ENCODE measurements around the gene SUSD4. TPM values are rescaled to one million over a fixed set of nuclear protein-coding genes. Genes with fewer than 3 reads are reported as not detected.

The SUSD4 gene
- total RNA-seq, 2 donors from 2014 or later: 10.7 to 26.7 TPM

- TF ChIP-seq POLR2AphosphoS5 (IDR thresholded peaks at IDR 0.05): no peak
- TF ChIP-seq POLR2A (IDR thresholded peaks at IDR 0.05): no peak
- TF ChIP-seq CTCF (IDR thresholded peaks at IDR 0.05): no peak
- no peak for DNase-seq (ENCODE audit: low spot score)
- WGBS: 82% methylated on average over 4 of the region's 4 CpGs
- Histone ChIP-seq H3K9me3 (no peaks in the 10 kb centered on the region), H3K4me1 (replicated peaks) (no peaks in the 10 kb centered on the region), H3K27ac (no peak overlapping the region), H3K4me3 (no peak overlapping the region), H3K36me3 (no peaks in the 10 kb centered on the region), H3K27me3 (replicated peaks; ENCODE audit: insufficient read depth) (no peaks in the 10 kb centered on the region)
- intact Hi-C loops (cut with DNase I): no loop called here
These were observed 87.9 kb downstream of the SUSD4 start for GRCh38 chr1:223276029-223276428.

GRCh38 chr1:223273511-223273910 lies 90.5 kb downstream of the SUSD4 start:
- Histone ChIP-seq H3K4me1 (replicated peaks) (no peaks in the 10 kb centered on the region), H3K36me3 (no peaks in the 10 kb centered on the region), H3K4me3 (no peak overlapping the region), H3K27ac (no peak overlapping the region), H3K9me3 (no peaks in the 10 kb centered on the region), H3K27me3 (replicated peaks; ENCODE audit: insufficient read depth) (no peaks in the 10 kb centered on the region)
- TF ChIP-seq POLR2A (IDR thresholded peaks at IDR 0.05) (no peak), POLR2AphosphoS5 (IDR thresholded peaks at IDR 0.05) (no peak), CTCF (IDR thresholded peaks at IDR 0.05) (no peak)
- 87% methylated on average over 5 of the region's 5 CpGs for WGBS
- intact Hi-C loops (cut with DNase I): no loop called here
- DNase-seq (ENCODE audit: low spot score): no peak

GRCh38 chr1:223271085-223271781 lies 92.7 kb downstream of the SUSD4 start:
- H3K4me3 ChIP-seq: no peak overlapping the region
- H3K36me3 ChIP-seq: no peaks in the 10 kb centered on the region
- H3K9me3 ChIP-seq: no peaks in the 10 kb centered on the region
- H3K4me1 ChIP-seq (replicated peaks): no peaks in the 10 kb centered on the region
- no peak for DNase-seq (ENCODE audit: low spot score)
- intact Hi-C loops (cut with DNase I): no loop called here
- H3K27ac ChIP-seq: no peak overlapping the region
- 93% methylated on average over 5 of the region's 5 CpGs for WGBS
- H3K27me3 ChIP-seq (replicated peaks; ENCODE audit: insufficient read depth): no peaks in the 10 kb centered on the region
- no peak for TF ChIP-seq POLR2AphosphoS5 (IDR thresholded peaks at IDR 0.05)
- no peak for TF ChIP-seq POLR2A (IDR thresholded peaks at IDR 0.05)
- no peak for TF ChIP-seq CTCF (IDR thresholded peaks at IDR 0.05)

- H3K4me3 ChIP-seq: no peak overlapping the region
- H3K4me1 ChIP-seq (replicated peaks): no peaks in the 10 kb centered on the region
- WGBS: 87% methylated on average over 5 of the region's 5 CpGs
- intact Hi-C loops (cut with DNase I): no loop called here
- TF ChIP-seq CTCF (IDR thresholded peaks at IDR 0.05): no peak
- TF ChIP-seq POLR2A (IDR thresholded peaks at IDR 0.05): no peak
- no peak for TF ChIP-seq POLR2AphosphoS5 (IDR thresholded peaks at IDR 0.05)
- no peaks in the 10 kb centered on the region for H3K27me3 ChIP-seq (replicated peaks; ENCODE audit: insufficient read depth)
- H3K9me3 ChIP-seq: no peaks in the 10 kb centered on the region
- H3K27ac ChIP-seq: no peak overlapping the region
- DNase-seq (ENCODE audit: low spot score): no peak
- no peaks in the 10 kb centered on the region for H3K36me3 ChIP-seq
These were observed 93.8 kb downstream of the SUSD4 start for GRCh38 chr1:223270155-223270554.

- Histone ChIP-seq H3K4me1 (replicated peaks) (no peaks in the 10 kb centered on the region), H3K36me3 (no peaks in the 10 kb centered on the region), H3K27ac (no peak overlapping the region), H3K27me3 (replicated peaks; ENCODE audit: insufficient read depth) (no peaks in the 10 kb centered on the region), H3K9me3 (no peaks in the 10 kb centered on the region), H3K4me3 (no peak overlapping the region)
- TF ChIP-seq POLR2AphosphoS5 (IDR thresholded peaks at IDR 0.05) (no peak), POLR2A (IDR thresholded peaks at IDR 0.05) (no peak), CTCF (IDR thresholded peaks at IDR 0.05) (no peak)
- DNase-seq (ENCODE audit: low spot score): no peak
- intact Hi-C loops (cut with DNase I): no loop called here
- WGBS: 85% methylated on average over 4 of the region's 4 CpGs
These were observed 95.0 kb downstream of the SUSD4 start for GRCh38 chr1:223269006-223269405.

All from prostate gland (tissue), 2 donors.